Astrocyte of the hippocampus (primary cell): ENCODE results near the gene GALNT2.

Experiments
- DNase-seq: peaks from one replicate; pipeline ENCODE4 v3.0.0; 2011; ENCODE audit warnings: low read depth, low spot score

GALNT2 gene

GRCh38 chr1:230128569-230129285 lies 61.7 kb downstream of the GALNT2 start:
- DNase-seq = no peak

- DNase-seq = no peak
These were observed 62.3 kb downstream of the GALNT2 start for GRCh38 chr1:230129341-230129740.

GRCh38 chr1:230130172-230130944 lies 63.3 kb downstream of the GALNT2 start:
- DNase-seq = no peak

- no peak for DNase-seq
These were observed 64.4 kb downstream of the GALNT2 start for GRCh38 chr1:230131457-230131856.

GRCh38 chr1:230132758-230133157 lies 65.7 kb downstream of the GALNT2 start:
- no peak for DNase-seq

- DNase-seq = no peak
These were observed 68.7 kb downstream of the GALNT2 start for GRCh38 chr1:230135726-230136125.

GRCh38 chr1:230136453-230137336 lies 69.7 kb downstream of the GALNT2 start:
- peak; percentile 16 for DNase-seq

GRCh38 chr1:230137337-230137815 lies 70.3 kb downstream of the GALNT2 start:
- peak; percentile 32 for DNase-seq

- no peak for DNase-seq
These were observed 71.7 kb downstream of the GALNT2 start for GRCh38 chr1:230138561-230139239.

GRCh38 chr1:230139315-230139714 lies 72.3 kb downstream of the GALNT2 start:
- DNase-seq = no peak

GRCh38 chr1:230139741-230140140 lies 72.7 kb downstream of the GALNT2 start:
- DNase-seq = no peak

GRCh38 chr1:230140221-230141020 lies 73.4 kb downstream of the GALNT2 start:
- peak; percentile 26 for DNase-seq

- DNase-seq = peak; percentile 33
These were observed 74.1 kb downstream of the GALNT2 start for GRCh38 chr1:230141021-230141648.

- DNase-seq = no peak
These were observed 75.0 kb downstream of the GALNT2 start for GRCh38 chr1:230141797-230142607.

- peak; percentile 42 for DNase-seq
These were observed 75.7 kb downstream of the GALNT2 start for GRCh38 chr1:230142608-230143210.

- no peak for DNase-seq
These were observed 76.5 kb downstream of the GALNT2 start for GRCh38 chr1:230143534-230143933.

- DNase-seq = no peak
These were observed 77.1 kb downstream of the GALNT2 start for GRCh38 chr1:230144010-230144614.

- DNase-seq = no peak
These were observed 77.9 kb downstream of the GALNT2 start for GRCh38 chr1:230144758-230145504.
